Karpas-422 (cell line): ENCODE data around the gene PREX1. TPM values are rescaled to one million over a fixed set of nuclear protein-coding genes. Genes with fewer than 3 reads are reported as not detected.

Experiments
- DNase-seq: peaks from one replicate; pipeline ENCODE4 v3.0.0-alpha.2; 2015
- H2AFZ ChIP-seq: fragments of 200-600 bp; sonication (generic); 2 replicates; pipeline ENCODE4 v1.6.1; 2014; ENCODE audit warnings: antibody characterized with exemption, low read length, mixed read lengths
- H3K27ac ChIP-seq: fragments of 200-600 bp; sonication (generic); 2 replicates; pipeline ENCODE4 v1.5.1; 2014; ENCODE audit warnings: mild to moderate bottlenecking, low read length, moderate library complexity
- H3K27me3 ChIP-seq: fragments of 200-600 bp; sonication (generic); 2 replicates; pipeline ENCODE4 v1.6.1; 2014; ENCODE audit warnings: low read length, mixed read lengths
- H3K36me3 ChIP-seq: fragments of 200-600 bp; sonication (generic); 2 replicates; pipeline ENCODE4 v1.6.1; 2014; ENCODE audit warnings: low read length, mixed read lengths; ENCODE audit not compliant: insufficient read depth
- H3K4me1 ChIP-seq: fragments of 200-600 bp; sonication (generic); 2 replicates; pipeline ENCODE4 v1.6.1; 2014; ENCODE audit warnings: mild to moderate bottlenecking, low read length, mixed read lengths
- H3K4me2 ChIP-seq: fragments of 200-600 bp; sonication (generic); 2 replicates; pipeline ENCODE4 v1.6.1; 2014; ENCODE audit warnings: low read length, low read depth, mild to moderate bottlenecking; ENCODE audit not compliant: poor library complexity, severe bottlenecking
- H3K4me3 ChIP-seq: fragments of 200-600 bp; sonication (generic); 2 replicates; pipeline ENCODE4 v1.5.1; 2014; ENCODE audit warnings: mild to moderate bottlenecking, antibody characterized with exemption, low read length, mixed read lengths
- H3K79me2 ChIP-seq: fragments of 200-600 bp; sonication (generic); 2 replicates; pipeline ENCODE4 v1.6.1; 2014; ENCODE audit warnings: mild to moderate bottlenecking, low read length, mixed read lengths
- H3K9ac ChIP-seq: fragments of 200-600 bp; sonication (generic); 2 replicates; pipeline ENCODE4 v1.6.0; 2014; ENCODE audit warnings: low read length
- H3K9me2 ChIP-seq: fragments of 200-600 bp; sonication (generic), shearing (Covaris generic); replicated peaks from 2 replicates; pipeline ENCODE4 v1.6.0; 2014; ENCODE audit warnings: mild to moderate bottlenecking, low read length, moderate library complexity; ENCODE audit not compliant: insufficient read depth
- H3K9me3 ChIP-seq: fragments of 300-700, 200-600 bp; sonication (generic); 2 replicates; pipeline ENCODE4 v1.6.1; 2014; ENCODE audit warnings: low read length, mixed read lengths
- H4K20me1 ChIP-seq: fragments of 200-600 bp; sonication (generic); 2 replicates; pipeline ENCODE4 v1.6.1; 2014; ENCODE audit warnings: mild to moderate bottlenecking, antibody characterized with exemption, low read length, low read depth; ENCODE audit not compliant: insufficient read depth
- total RNA-seq: library from RNA; depleted of rRNA; stranded (reverse); fragments of >200 nt; shearing (Covaris generic); gene quantifications from 2 replicates; pipeline ENCODE4 v1.2.3, GENCODE V29; 2014; ENCODE audit warnings: low replicate concordance

The PREX1 gene
- total RNA-seq, 1 experiment from 2014 or later = not detected

DNA sequence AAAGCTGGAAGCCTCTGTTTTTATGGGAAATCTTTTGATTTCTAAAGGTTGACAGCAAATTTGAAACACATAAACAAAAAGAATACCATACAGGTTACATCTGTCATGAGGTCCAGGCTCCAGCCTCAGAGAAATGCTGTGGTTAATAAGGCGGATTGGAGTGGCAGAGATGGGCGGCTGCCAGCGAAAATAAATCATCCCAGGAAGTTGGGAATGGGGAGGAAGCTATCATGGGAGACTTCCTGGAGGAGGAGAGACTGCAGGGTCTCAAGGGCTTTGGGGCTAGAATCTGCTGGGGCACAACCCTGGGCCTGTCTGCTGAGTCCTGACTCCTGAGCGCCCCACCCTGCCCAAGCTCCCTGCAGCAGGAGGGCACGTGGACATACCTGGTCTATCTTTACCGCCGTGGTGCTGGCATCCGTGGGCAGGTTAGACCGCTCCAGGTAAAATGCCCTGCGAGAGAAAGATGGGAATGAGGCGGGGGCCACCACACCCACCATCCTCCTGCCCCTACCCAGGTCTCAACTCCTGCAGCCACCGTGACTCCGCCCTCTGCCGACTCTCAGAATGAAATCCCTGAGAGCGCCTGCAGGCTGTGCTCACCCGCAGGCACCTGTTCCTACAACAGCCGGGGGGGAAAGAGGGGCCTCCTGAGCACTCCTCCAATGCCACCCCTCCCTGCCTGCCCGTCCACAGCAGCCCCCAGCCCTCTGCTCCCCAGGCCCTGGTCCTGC, 197.3 kb downstream of the PREX1 start:
- Histone ChIP-seq H3K79me2 (no peaks in the 10 kb centered on the region), H3K27me3 (no peaks in the 10 kb centered on the region), H3K9me2 (no peaks in the 10 kb centered on the region), H3K4me1 (peaks cover 5% of the 10 kb centered on the region; the same call in 1 of the 2 replicates), H4K20me1 (no peaks in the 10 kb centered on the region), H3K4me3 (no peak overlapping the region), H3K9me3 (no peaks in the 10 kb centered on the region), H3K27ac (no peak overlapping the region), H2AFZ (no peak overlapping the region), H3K36me3 (no peaks in the 10 kb centered on the region), H3K9ac (no peak overlapping the region), H3K4me2 (no peak overlapping the region)
- no peak for DNase-seq

DNA sequence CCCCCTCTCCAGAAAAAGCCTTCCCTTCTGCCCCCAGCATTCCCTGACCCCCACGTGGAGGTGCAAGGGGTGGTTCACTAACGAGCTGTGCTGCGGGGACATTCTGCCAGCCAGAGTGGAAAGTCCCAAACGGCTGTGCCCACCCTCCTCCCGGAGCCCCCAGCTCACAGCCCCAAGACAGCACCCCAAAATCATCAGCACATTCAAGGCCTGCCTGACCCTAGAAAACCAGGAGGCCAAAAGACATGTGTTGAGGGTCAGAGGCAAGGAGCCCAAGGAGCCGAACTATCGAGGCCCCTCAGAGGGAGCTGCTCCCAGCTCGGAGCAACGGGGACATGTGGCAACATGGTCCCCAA, 197.9 kb downstream of the PREX1 start:
- no peaks in the 10 kb centered on the region for H3K27me3 ChIP-seq
- H3K4me1 ChIP-seq = peaks cover 5% of the 10 kb centered on the region; the same call in 1 of the 2 replicates
- H3K4me3 ChIP-seq = no peak overlapping the region
- H3K79me2 ChIP-seq = no peaks in the 10 kb centered on the region
- no peak for DNase-seq
- H3K27ac ChIP-seq = no peak overlapping the region
- no peak overlapping the region for H3K9ac ChIP-seq
- no peak overlapping the region for H2AFZ ChIP-seq
- H4K20me1 ChIP-seq = no peaks in the 10 kb centered on the region
- H3K4me2 ChIP-seq = no peak overlapping the region
- no peaks in the 10 kb centered on the region for H3K9me2 ChIP-seq
- no peaks in the 10 kb centered on the region for H3K36me3 ChIP-seq
- no peaks in the 10 kb centered on the region for H3K9me3 ChIP-seq

DNA sequence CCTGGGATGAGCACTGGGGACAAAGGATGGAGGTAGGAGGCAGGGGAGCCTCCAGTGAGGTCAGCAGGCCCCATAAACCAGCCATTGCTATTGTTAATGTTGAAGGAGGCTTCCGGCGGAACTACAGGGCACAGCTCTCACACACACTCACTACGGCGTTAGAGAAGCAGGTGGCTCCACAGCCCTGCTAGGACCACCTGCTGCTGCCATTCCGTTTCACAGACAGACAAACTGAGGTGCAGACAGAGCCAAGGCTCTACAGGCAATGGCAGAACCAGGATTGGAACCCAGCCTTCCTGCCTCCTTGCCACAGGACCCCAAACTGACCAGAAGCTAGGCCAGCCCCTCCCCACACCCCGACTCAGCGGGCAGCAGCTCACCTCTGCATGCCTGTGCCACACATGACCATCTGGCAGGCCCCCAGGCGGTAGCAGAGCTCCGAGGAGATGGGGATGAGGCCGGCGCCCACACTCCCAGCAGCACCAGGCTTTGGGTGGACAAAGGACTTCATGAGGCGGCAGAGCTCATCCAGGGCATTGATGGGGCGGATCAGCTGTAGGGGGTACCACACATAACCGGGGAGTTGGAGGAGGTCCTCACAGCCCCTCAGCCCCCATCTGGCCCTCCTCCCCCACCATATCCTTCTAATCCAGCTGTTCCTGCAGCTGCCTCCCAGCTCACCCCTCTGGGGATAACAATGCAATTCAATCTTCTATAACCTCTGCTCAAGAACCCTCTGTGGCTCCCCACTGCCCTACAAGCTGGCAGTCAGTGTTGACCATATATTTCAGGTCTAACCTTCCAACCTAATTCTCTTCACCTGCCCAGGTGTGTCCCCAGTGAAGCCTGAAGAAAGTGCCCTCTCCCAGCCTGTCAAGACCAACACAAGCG, 198.5 kb downstream of the PREX1 start:
- Histone ChIP-seq H3K27ac (no peak overlapping the region), H3K4me3 (no peak overlapping the region), H3K4me2 (no peak overlapping the region), H2AFZ (no peak overlapping the region), H3K9me3 (no peaks in the 10 kb centered on the region), H4K20me1 (no peaks in the 10 kb centered on the region), H3K79me2 (no peaks in the 10 kb centered on the region), H3K27me3 (no peaks in the 10 kb centered on the region), H3K9me2 (no peaks in the 10 kb centered on the region), H3K4me1 (peaks cover 5% of the 10 kb centered on the region; the same call in 1 of the 2 replicates), H3K36me3 (no peaks in the 10 kb centered on the region), H3K9ac (no peak overlapping the region)
- DNase-seq = no peak

DNA sequence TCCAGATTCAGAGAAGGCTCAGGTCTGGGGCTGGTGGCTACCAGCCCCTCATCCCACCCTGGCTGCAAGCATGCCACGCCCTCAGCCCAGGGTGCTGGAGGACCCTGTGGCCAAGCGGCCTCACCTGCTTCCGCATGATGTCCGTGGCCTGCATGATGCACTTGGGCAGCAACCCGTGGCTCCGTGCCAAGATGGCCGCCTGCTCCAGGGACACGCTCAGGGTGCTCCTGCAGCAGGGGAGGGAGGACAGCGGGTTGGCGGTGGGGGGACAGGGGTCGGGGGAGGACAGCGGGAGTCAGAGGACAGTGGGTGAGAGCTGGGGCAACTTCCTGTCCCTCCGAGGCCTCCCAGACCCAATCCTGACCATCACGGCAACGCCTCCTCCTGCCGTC, 200.1 kb downstream of the PREX1 start:
- Histone ChIP-seq H3K4me3 (no peak overlapping the region), H3K4me2 (no peak overlapping the region), H3K9ac (no peak overlapping the region), H3K27me3 (no peaks in the 10 kb centered on the region), H3K27ac (no peak overlapping the region), H3K9me2 (no peaks in the 10 kb centered on the region), H2AFZ (no peak overlapping the region), H3K9me3 (no peaks in the 10 kb centered on the region), H3K36me3 (no peaks in the 10 kb centered on the region), H4K20me1 (no peaks in the 10 kb centered on the region), H3K79me2 (no peaks in the 10 kb centered on the region), H3K4me1 (peaks cover 5% of the 10 kb centered on the region; the same call in 1 of the 2 replicates)
- DNase-seq = no peak

DNA sequence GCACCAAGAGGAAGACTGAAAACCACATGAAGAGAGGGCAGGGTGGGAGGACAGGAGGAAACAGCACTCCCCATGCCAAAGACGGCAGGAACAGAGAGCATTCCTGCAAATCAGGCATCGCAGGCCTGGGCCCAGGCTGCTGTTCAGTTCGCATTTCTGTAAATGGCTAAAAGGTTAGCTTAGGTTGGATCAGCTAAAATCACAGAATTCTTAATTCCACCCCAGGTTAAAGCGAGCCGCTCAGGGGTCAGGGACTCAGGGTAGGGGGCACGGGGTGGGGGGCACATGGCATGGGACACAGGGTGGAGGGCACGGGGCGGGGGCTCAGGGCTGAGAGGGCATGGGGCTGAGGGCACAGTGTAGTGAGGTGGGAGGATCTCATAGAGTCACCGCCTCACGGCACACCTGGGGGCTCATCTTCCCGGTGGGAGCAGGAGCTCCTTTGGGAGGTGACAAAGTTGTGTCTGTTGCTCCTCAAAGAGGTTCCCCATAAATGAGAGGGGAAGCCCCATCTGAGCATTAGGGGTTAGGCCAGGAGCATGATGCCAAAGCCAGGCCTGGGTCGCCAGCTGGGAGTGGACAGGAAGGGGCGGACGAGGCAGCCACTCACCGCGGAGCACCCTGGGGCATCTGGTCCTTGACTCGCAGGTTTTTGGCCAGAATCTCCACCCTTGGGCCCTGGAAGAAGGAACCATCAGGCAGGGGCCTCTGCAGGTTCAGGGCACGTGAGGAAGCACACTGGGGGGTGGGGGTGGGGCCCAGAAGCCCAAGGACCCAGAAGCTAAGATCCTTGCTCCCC, 200.7 kb downstream of the PREX1 start:
- H3K9ac ChIP-seq = no peak overlapping the region
- no peaks in the 10 kb centered on the region for H3K36me3 ChIP-seq
- no peaks in the 10 kb centered on the region for H3K9me2 ChIP-seq
- no peaks in the 10 kb centered on the region for H3K9me3 ChIP-seq
- H3K4me3 ChIP-seq = no peak overlapping the region
- H3K4me1 ChIP-seq = peaks cover 5% of the 10 kb centered on the region; the same call in 1 of the 2 replicates
- no peaks in the 10 kb centered on the region for H3K79me2 ChIP-seq
- H4K20me1 ChIP-seq = no peaks in the 10 kb centered on the region
- no peaks in the 10 kb centered on the region for H3K27me3 ChIP-seq
- no peak overlapping the region for H3K4me2 ChIP-seq
- H3K27ac ChIP-seq = no peak overlapping the region
- no peak overlapping the region for H2AFZ ChIP-seq
- DNase-seq = no peak

DNA sequence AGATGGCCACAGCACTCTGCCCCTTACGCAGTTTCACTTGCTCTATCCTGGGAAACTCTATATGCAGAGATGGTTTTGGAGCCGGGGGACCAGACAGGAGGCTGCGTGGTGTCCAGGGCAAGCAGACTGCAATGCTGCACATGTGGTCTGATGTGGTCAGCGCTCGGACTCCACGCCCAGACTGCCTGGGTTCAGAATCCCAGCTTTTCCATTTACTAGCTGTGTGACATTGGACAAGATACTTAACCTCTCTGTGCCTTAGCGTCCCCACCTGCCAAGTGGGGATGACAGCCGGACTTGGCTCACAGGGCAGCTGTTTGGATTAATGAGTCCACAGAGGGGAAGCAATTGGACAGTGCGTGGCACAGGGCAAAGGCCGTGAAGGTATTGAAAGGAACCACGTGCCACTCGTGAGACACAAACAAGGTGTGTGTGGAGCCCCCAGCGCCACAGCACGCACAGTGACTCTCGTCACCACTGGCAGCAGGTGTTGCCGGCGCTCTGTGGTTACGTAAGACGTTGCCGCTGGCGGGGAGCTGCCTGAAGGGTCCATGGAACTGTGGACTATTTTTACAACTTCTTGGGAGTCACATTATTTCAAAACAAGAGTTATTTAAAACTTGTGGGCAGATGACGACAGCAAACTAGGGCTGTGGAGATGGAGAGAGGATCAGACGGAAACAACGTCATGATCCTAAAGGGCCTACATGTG, 201.4 kb downstream of the PREX1 start:
- Histone ChIP-seq H3K4me3 (no peak overlapping the region), H4K20me1 (no peaks in the 10 kb centered on the region), H3K27ac (no peak overlapping the region), H3K4me2 (no peak overlapping the region), H3K9me3 (no peaks in the 10 kb centered on the region), H2AFZ (no peak overlapping the region), H3K9me2 (no peaks in the 10 kb centered on the region), H3K9ac (no peak overlapping the region), H3K4me1 (peaks cover 5% of the 10 kb centered on the region; the same call in 1 of the 2 replicates), H3K79me2 (no peaks in the 10 kb centered on the region), H3K36me3 (no peaks in the 10 kb centered on the region), H3K27me3 (no peaks in the 10 kb centered on the region)
- no peak for DNase-seq

DNA sequence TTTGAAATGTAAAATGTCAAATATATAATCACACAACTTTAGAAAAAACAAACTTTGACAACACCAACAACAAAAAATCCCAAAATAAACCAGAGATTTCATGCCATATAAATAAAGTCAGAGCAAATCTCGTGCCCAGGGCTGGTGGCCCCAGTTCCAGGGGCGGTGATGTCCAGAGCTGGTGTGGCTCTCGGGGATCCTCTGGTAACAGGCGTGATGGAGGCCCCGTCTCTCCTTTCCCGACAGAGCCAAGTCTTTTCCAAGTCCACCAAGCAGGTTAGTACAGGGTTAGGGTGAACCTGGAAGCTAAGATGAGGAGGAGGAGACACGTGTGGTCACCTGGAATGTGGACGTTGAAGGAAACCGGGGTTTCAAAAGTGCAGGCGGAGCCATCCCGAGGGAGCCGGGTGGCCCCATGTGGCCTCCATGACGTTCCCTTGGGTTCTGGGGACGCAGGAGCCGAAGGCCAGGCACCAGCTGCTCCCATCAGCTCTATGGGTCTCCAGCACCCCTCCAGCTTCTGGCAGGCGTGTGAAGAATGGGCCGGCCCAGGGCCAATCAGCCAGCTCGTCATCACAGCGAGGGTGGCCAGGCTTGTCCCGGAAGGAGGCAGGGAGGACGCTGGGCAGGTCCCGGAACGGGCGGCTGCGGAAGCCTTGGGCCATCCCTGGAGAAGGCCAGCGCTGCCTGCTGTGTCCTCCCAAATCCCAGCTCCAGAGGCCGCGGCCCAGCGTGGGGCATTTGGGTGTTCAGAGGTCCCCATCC, 202.5 kb downstream of the PREX1 start:
- Histone ChIP-seq H3K36me3 (no peaks in the 10 kb centered on the region), H4K20me1 (no peaks in the 10 kb centered on the region), H3K27ac (no peak overlapping the region), H3K9me3 (no peaks in the 10 kb centered on the region), H3K9ac (no peak overlapping the region), H3K4me3 (no peak overlapping the region), H2AFZ (no peak overlapping the region), H3K79me2 (no peaks in the 10 kb centered on the region), H3K4me2 (no peak overlapping the region), H3K9me2 (no peaks in the 10 kb centered on the region), H3K4me1 (peaks cover 5% of the 10 kb centered on the region; the same call in 1 of the 2 replicates), H3K27me3 (no peaks in the 10 kb centered on the region)
- DNase-seq = no peak
